Parathyroid adenoma (tissue), 2 donors: ENCODE results near the gene CLCN2.

ENCODE experiments used
- H2AFZ ChIP-seq: fragments of 300-600 bp; sonication (generic); one replicate; pipeline ENCODE4 v1.7.0; 2017; ENCODE audit warnings: antibody characterized with exemption, mild to moderate bottlenecking
- H3K27ac ChIP-seq: fragments of 300-600 bp; sonication (generic); one replicate; pipeline ENCODE4 v1.7.0; 2017
- H3K27me3 ChIP-seq: fragments of 300-600 bp; sonication (generic); one replicate; pipeline ENCODE4 v1.7.0; 2017; ENCODE audit warnings: low read length; ENCODE audit not compliant: control insufficient read depth, insufficient read depth
- H3K36me3 ChIP-seq: fragments of 300-600 bp; sonication (generic); one replicate; pipeline ENCODE4 v1.7.0; 2017; ENCODE audit warnings: low read length; ENCODE audit not compliant: control insufficient read depth, insufficient read depth
- H3K4me1 ChIP-seq: fragments of 300-600 bp; sonication (generic); one replicate; pipeline ENCODE4 v1.7.0; 2017; ENCODE audit warnings: control low read depth
- H3K4me2 ChIP-seq: fragments of 300-600 bp; sonication (generic); one replicate; pipeline ENCODE4 v1.7.0; 2017; ENCODE audit warnings: low read length
- H3K4me3 ChIP-seq: fragments of 300-600 bp; sonication (generic); one replicate; pipeline ENCODE4 v1.7.0; 2017; ENCODE audit warnings: low read depth, low read length
- H3K79me2 ChIP-seq: fragments of 300-600 bp; sonication (generic); one replicate; pipeline ENCODE4 v1.7.0; 2017; ENCODE audit warnings: control low read depth
- H3K9ac ChIP-seq: fragments of 300-600 bp; sonication (generic); one replicate; pipeline ENCODE4 v1.7.0; 2017; ENCODE audit warnings: mild to moderate bottlenecking
- H3K9me3 ChIP-seq: fragments of 300-600 bp; sonication (generic); one replicate; pipeline ENCODE4 v1.7.0; 2017; ENCODE audit warnings: low read length; ENCODE audit not compliant: control insufficient read depth
- TF ChIP-seq, protein P1 (sequence below): fragments of 300-600 bp; sonication (generic); IDR thresholded peaks from one replicate; pipeline ENCODE4 v1.7.0; 2017; ENCODE audit warnings: antibody characterized with exemption, mild to moderate bottlenecking
- donor health status: primary hyperparathyroidism.

CLCN2 gene

GRCh38 chr3:184381261-184382224 lies 20.1 kb upstream of the CLCN2 start:
- Histone ChIP-seq H3K27me3 (no peaks in the 10 kb centered on the region), H3K79me2 (no peaks in the 10 kb centered on the region), H3K9ac (no peak overlapping the region), H3K4me3 (no peak overlapping the region), H3K4me1 (no peaks in the 10 kb centered on the region), H3K4me2 (peak overlapping the region; percentile 34), H3K36me3 (no peaks in the 10 kb centered on the region), H3K9me3 (no peaks in the 10 kb centered on the region), H2AFZ (peak overlapping the region; percentile 72), H3K27ac (no peak overlapping the region)
- TF ChIP-seq, protein P1, sequence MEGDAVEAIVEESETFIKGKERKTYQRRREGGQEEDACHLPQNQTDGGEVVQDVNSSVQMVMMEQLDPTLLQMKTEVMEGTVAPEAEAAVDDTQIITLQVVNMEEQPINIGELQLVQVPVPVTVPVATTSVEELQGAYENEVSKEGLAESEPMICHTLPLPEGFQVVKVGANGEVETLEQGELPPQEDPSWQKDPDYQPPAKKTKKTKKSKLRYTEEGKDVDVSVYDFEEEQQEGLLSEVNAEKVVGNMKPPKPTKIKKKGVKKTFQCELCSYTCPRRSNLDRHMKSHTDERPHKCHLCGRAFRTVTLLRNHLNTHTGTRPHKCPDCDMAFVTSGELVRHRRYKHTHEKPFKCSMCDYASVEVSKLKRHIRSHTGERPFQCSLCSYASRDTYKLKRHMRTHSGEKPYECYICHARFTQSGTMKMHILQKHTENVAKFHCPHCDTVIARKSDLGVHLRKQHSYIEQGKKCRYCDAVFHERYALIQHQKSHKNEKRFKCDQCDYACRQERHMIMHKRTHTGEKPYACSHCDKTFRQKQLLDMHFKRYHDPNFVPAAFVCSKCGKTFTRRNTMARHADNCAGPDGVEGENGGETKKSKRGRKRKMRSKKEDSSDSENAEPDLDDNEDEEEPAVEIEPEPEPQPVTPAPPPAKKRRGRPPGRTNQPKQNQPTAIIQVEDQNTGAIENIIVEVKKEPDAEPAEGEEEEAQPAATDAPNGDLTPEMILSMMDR = no peak

- TF ChIP-seq, protein P1 = no peak
- Histone ChIP-seq H3K79me2 (no peaks in the 10 kb centered on the region), H3K9me3 (no peaks in the 10 kb centered on the region), H3K4me1 (no peaks in the 10 kb centered on the region), H2AFZ (peak overlapping the region; percentile 72), H3K36me3 (no peaks in the 10 kb centered on the region), H3K27me3 (no peaks in the 10 kb centered on the region), H3K4me3 (no peak overlapping the region), H3K4me2 (peak overlapping the region; percentile 34), H3K27ac (no peak overlapping the region), H3K9ac (no peak overlapping the region)
Observed at GRCh38 chr3:184380627-184381260, 19.3 kb upstream of the CLCN2 start.

DNA sequence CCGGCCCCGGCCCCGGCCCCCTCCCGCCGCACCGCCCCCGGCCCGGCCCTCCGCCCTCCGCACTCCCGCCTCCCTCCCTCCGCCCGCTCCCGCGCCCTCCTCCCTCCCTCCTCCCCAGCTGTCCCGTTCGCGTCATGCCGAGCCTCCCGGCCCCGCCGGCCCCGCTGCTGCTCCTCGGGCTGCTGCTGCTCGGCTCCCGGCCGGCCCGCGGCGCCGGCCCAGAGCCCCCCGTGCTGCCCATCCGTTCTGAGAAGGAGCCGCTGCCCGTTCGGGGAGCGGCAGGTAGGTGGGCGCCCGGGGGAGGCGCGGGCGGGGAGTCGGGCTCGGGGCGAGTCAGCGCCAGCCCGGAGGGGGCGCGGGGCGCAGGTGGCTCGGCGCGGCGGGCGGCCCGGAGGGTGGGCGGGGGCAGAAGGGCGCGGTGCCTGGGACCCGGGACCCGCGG lies 18.8 kb upstream of the CLCN2 start:
- Histone ChIP-seq H2AFZ (peak overlapping the region; percentile 73), H3K4me3 (no peak overlapping the region), H3K4me1 (no peaks in the 10 kb centered on the region), H3K4me2 (peak overlapping the region; percentile 51), H3K79me2 (no peaks in the 10 kb centered on the region), H3K27ac (no peak overlapping the region), H3K27me3 (no peaks in the 10 kb centered on the region), H3K9ac (no peak overlapping the region), H3K9me3 (no peaks in the 10 kb centered on the region), H3K36me3 (no peaks in the 10 kb centered on the region)
- TF ChIP-seq, protein P1 = no peak

- Histone ChIP-seq H3K4me2 (peak within 1 kb of the TSS; percentile 51), H3K9ac (no peak within 1 kb of the TSS), H3K36me3 (no peaks in the 10 kb centered on the region), H3K4me3 (no peak within 1 kb of the TSS), H3K27ac (peak within 1 kb of the TSS; percentile 42), H3K9me3 (no peaks in the 10 kb centered on the region), H3K27me3 (no peaks in the 10 kb centered on the region), H3K79me2 (no peaks in the 10 kb centered on the region), H3K4me1 (no peaks in the 10 kb centered on the region), H2AFZ (peak within 1 kb of the TSS; percentile 73)
- TF ChIP-seq, protein P1 = no peak
Observed at GRCh38 chr3:184379358-184380184, 18.2 kb upstream of the CLCN2 start, which contains the start of gene CHRD. Gene CHRD, plus strand, starts transcription at chr3:184380054. Its CDS starts 265 bp downstream, at chr3:184380319.
